ENCODE results near the gene ZNF829. TPM values are rescaled to one million over a fixed set of nuclear protein-coding genes. Genes with fewer than 3 reads are reported as not detected.

ZNF829 gene
- total RNA-seq, 1 experiment from 2014 or later, result not detected

GRCh38 chr19:36950335-36951119 is 34.4 kb upstream of the ZNF829 start:
- CTCF ChIA-PET, result no interaction called here
- Histone ChIP-seq H3K36me3 (ENCODE audit: low read depth, low read length) (no peaks in the 10 kb centered on the region), H3K4me1 (ENCODE audit: insufficient read depth, low read length) (no peaks in the 10 kb centered on the region), H3K9me2 (replicated peaks; ENCODE audit: low read length) (no peaks in the 10 kb centered on the region), H3K79me2 (ENCODE audit: low read length) (no peaks in the 10 kb centered on the region), H3K4me3 (ENCODE audit: low read length) (no peak overlapping the region), H4K20me1 (ENCODE audit: low read length) (no peaks in the 10 kb centered on the region), H2AFZ (ENCODE audit: low read length) (no peak overlapping the region), H3K27ac (ENCODE audit: low read length) (no peak overlapping the region), H3F3A (ENCODE audit: low read length, unreplicated experiment) (no peaks in the 10 kb centered on the region), H3K9me3 (ENCODE audit: low read length) (peaks cover 14% of the 10 kb centered on the region; the same call in 1 of the 2 replicates), H3K27me3 (ENCODE audit: low read length) (no peaks in the 10 kb centered on the region), H3K4me2 (ENCODE audit: low read length) (no peak overlapping the region), H3K9ac (ENCODE audit: low read length) (no peak overlapping the region)
- POLR2A ChIA-PET (ENCODE audit: unreplicated experiment), result no interaction called here
- ATAC-seq (no peak), DNase-seq (no peak)
- no TSS peak for BruUV-seq (replicated peaks)
- intact Hi-C loops (cut with micrococcal nuclease), result no loop called here
- no peak for TF ChIP-seq CTCF (conservative IDR thresholded peaks at IDR 0.05; ENCODE audit: low read depth, low read length)
- TF ChIP-seq EZH2 (IDR thresholded peaks at IDR 0.05; ENCODE audit: low read length, unreplicated experiment), result no peak
- TF ChIP-seq EZH2phosphoT487 (IDR thresholded peaks at IDR 0.05; ENCODE audit: borderline replicate concordance, low read length), result no peak

- Histone ChIP-seq H3K36me3 (ENCODE audit: low read depth, low read length) (no peaks in the 10 kb centered on the region), H3K4me3 (ENCODE audit: low read length) (no peak overlapping the region), H3F3A (ENCODE audit: low read length, unreplicated experiment) (no peaks in the 10 kb centered on the region), H3K27me3 (ENCODE audit: low read length) (no peaks in the 10 kb centered on the region), H3K9ac (ENCODE audit: low read length) (no peak overlapping the region), H3K9me2 (replicated peaks; ENCODE audit: low read length) (no peaks in the 10 kb centered on the region), H4K20me1 (ENCODE audit: low read length) (no peaks in the 10 kb centered on the region), H3K4me2 (ENCODE audit: low read length) (no peak overlapping the region), H3K27ac (ENCODE audit: low read length) (no peak overlapping the region), H3K79me2 (ENCODE audit: low read length) (no peaks in the 10 kb centered on the region), H2AFZ (ENCODE audit: low read length) (no peak overlapping the region), H3K4me1 (ENCODE audit: insufficient read depth, low read length) (no peaks in the 10 kb centered on the region), H3K9me3 (ENCODE audit: low read length) (no peaks in the 10 kb centered on the region)
- CTCF ChIA-PET, result no interaction called here
- TF ChIP-seq EZH2phosphoT487 (IDR thresholded peaks at IDR 0.05; ENCODE audit: borderline replicate concordance, low read length) (no peak), CTCF (conservative IDR thresholded peaks at IDR 0.05; ENCODE audit: low read depth, low read length) (no peak), EZH2 (IDR thresholded peaks at IDR 0.05; ENCODE audit: low read length, unreplicated experiment) (no peak)
- no TSS peak for BruUV-seq (replicated peaks)
- POLR2A ChIA-PET (ENCODE audit: unreplicated experiment), result no interaction called here
- ATAC-seq (no peak), DNase-seq (no peak)
- intact Hi-C loops (cut with micrococcal nuclease), result no loop called here
These were observed 23.1 kb upstream of the ZNF829 start for GRCh38 chr19:36939153-36939552.

GRCh38 chr19:36931684-36932083 is 15.6 kb upstream of the ZNF829 start:
- no peaks in the 10 kb centered on the region for H3K79me2 ChIP-seq (ENCODE audit: low read length)
- H3K27me3 ChIP-seq (ENCODE audit: low read length), result no peaks in the 10 kb centered on the region
- no TSS peak for BruUV-seq (replicated peaks)
- DNase-seq (no peak), ATAC-seq (no peak)
- TF ChIP-seq EZH2 (IDR thresholded peaks at IDR 0.05; ENCODE audit: low read length, unreplicated experiment) (no peak), EZH2phosphoT487 (IDR thresholded peaks at IDR 0.05; ENCODE audit: borderline replicate concordance, low read length) (no peak), CTCF (conservative IDR thresholded peaks at IDR 0.05; ENCODE audit: low read depth, low read length) (no peak)
- intact Hi-C loops (cut with micrococcal nuclease), result no loop called here
- H4K20me1 ChIP-seq (ENCODE audit: low read length), result no peaks in the 10 kb centered on the region
- POLR2A ChIA-PET (ENCODE audit: unreplicated experiment), result no interaction called here
- CTCF ChIA-PET, result no interaction called here
- H3K27ac ChIP-seq (ENCODE audit: low read length), result no peak overlapping the region
- H3K9me3 ChIP-seq (ENCODE audit: low read length), result peaks cover 10% of the 10 kb centered on the region; the same call in 1 of the 2 replicates
- H3K36me3 ChIP-seq (ENCODE audit: low read depth, low read length), result no peaks in the 10 kb centered on the region
- no peak overlapping the region for H3K4me3 ChIP-seq (ENCODE audit: low read length)
- no peaks in the 10 kb centered on the region for H3K4me1 ChIP-seq (ENCODE audit: insufficient read depth, low read length)
- no peaks in the 10 kb centered on the region for H3K9me2 ChIP-seq (replicated peaks; ENCODE audit: low read length)
- no peaks in the 10 kb centered on the region for H3F3A ChIP-seq (ENCODE audit: low read length, unreplicated experiment)
- no peak overlapping the region for H3K9ac ChIP-seq (ENCODE audit: low read length)
- no peak overlapping the region for H2AFZ ChIP-seq (ENCODE audit: low read length)
- H3K4me2 ChIP-seq (ENCODE audit: low read length), result no peak overlapping the region
